IPS DF 6.9 (cell line): ENCODE results near the gene ZNF346.

Source experiments
- DNase-seq: peaks from one replicate; pipeline ENCODE4 v3.0.0-alpha.2; 2013; ENCODE audit warnings: low read depth, low spot score
- H3K27ac ChIP-seq: one replicate; pipeline ENCODE4 v1.5.1; 2013; ENCODE audit warnings: low read length, control low read depth
- H3K27me3 ChIP-seq: 2 replicates; pipeline ENCODE4 v1.6.1; 2013; ENCODE audit warnings: mild to moderate bottlenecking, low read length; ENCODE audit not compliant: control insufficient read depth, insufficient read depth
- H3K36me3 ChIP-seq: 2 replicates; pipeline ENCODE4 v1.6.1; 2013; ENCODE audit warnings: low read length; ENCODE audit not compliant: control insufficient read depth, insufficient read depth
- H3K4me1 ChIP-seq: 2 replicates; pipeline ENCODE4 v1.6.1; 2013; ENCODE audit warnings: low read length; ENCODE audit not compliant: control insufficient read depth, insufficient read depth
- H3K4me3 ChIP-seq: 2 replicates; pipeline ENCODE4 v1.5.1; 2013; ENCODE audit warnings: mild to moderate bottlenecking, low read length
- H3K9me3 ChIP-seq: 2 replicates; pipeline ENCODE4 v1.6.1; 2013; ENCODE audit warnings: low read length, inconsistent platforms; ENCODE audit not compliant: control insufficient read depth, insufficient read depth
- WGBS: extraction: QIAGEN DNeasy Blood & Tissue Kit; methylation state at CpG from one replicate; pipeline ENCODE4 v1.1.7; 2013; ENCODE audit warnings: mixed read lengths, missing lambda C conversion rate; ENCODE audit not compliant: insufficient read length, insufficient coverage; 5-methylcytosine and 5-hydroxymethylcytosine counted together

The ZNF346 gene

DNA sequence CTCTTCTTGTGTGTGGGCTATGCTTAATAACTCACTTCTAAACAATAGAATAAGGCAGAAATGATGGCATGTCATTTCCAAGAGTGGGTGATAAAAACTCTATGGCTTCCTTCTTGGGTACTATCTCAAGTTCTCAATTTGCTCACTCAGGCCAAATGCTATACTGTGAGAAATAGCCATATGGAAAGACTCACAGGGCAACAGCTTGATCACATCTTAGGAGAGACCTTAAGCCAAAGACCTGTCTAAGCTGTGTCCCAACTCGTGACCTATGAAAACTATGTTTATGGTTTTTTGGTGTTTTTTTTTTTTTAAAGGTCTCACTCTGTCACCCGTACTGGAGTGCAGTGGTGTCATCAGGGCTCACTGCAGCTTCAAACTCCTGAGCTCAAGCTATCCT lies 13.8 kb upstream of the ZNF346 start:
- H3K27me3 ChIP-seq = no peaks in the 10 kb centered on the region
- H3K36me3 ChIP-seq = no peaks in the 10 kb centered on the region; the same call in 1 of the 2 replicates
- H3K27ac ChIP-seq = no peak overlapping the region
- H3K9me3 ChIP-seq = no peaks in the 10 kb centered on the region
- DNase-seq = no peak
- H3K4me1 ChIP-seq = no peaks in the 10 kb centered on the region
- no CpG with 5 or more reads among the region's 2 CpGs for WGBS
- H3K4me3 ChIP-seq = no peak overlapping the region

DNA sequence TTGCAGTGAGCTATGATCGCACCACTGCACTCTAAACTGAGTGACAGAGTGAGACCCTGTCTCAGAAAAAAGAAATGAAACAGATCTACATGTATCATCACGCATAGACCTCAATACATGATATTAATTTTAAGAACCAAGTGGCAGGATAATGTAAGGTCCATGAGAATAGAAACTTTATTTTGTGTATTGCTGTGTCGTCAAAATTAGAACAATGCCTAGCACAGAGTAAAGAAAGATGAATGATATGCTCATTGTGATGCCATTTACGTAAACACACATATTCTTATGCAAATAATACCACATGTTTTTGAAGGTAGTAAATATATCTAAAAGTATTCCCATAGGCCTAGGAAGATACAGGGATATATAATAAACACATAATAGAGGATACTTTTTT lies 12.3 kb upstream of the ZNF346 start:
- Histone ChIP-seq H3K4me1 (no peaks in the 10 kb centered on the region), H3K4me3 (no peak overlapping the region), H3K36me3 (no peaks in the 10 kb centered on the region; the same call in 1 of the 2 replicates), H3K9me3 (no peaks in the 10 kb centered on the region), H3K27me3 (no peaks in the 10 kb centered on the region), H3K27ac (no peak overlapping the region)
- no CpG with 5 or more reads among the region's 4 CpGs for WGBS
- no peak for DNase-seq

DNA sequence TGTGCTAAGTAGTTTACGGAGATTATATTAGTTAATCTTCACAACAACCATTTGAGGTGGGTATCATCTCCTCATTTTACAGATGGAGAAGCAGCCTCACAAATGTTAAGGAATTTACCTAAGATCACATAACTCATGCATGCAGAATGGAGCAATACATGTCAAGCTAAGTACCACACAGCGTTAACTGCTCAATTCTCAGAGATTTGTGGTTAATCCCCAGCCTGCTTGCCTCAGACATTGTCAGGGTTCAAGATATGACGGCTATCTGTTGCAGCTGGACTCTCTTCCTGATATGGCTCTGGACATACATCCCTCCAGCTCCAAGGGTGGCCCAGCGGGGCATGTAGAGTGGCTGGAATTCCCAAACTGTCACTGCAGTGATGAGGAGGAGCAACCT lies 7.3 kb upstream of the ZNF346 start:
- Histone ChIP-seq H3K36me3 (no peaks in the 10 kb centered on the region), H3K4me1 (no peaks in the 10 kb centered on the region)
- WGBS = no CpG with 5 or more reads among the region's 4 CpGs

DNA sequence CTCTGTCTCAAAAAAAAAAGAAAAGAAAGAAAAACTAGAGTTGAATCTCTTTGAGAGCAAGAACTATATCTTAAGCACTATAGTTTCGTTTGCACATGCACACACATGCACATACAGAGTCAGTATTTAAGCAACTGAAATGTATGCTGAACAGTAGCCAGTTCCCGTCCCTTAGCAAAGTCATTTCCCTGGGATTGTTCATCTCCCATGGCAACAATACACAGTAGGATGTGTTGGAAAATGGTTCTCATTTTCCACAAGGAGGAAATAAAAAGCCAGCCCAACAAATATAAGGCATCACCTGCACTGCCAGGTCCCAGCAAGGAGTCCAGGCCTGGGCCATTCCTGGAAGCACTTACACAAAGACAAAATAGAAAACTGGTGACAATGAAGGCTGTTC lies 4.2 kb upstream of the ZNF346 start:
- WGBS = no CpG with 5 or more reads among the region's 2 CpGs
- DNase-seq = no peak

More for the DNA sequence above, 7.3 kb upstream of the ZNF346 start:
- H3K9me3 ChIP-seq = no peaks in the 10 kb centered on the region
- no peak overlapping the region for H3K27ac ChIP-seq
- H3K4me3 ChIP-seq = no peak overlapping the region
- DNase-seq = no peak
- H3K27me3 ChIP-seq = no peaks in the 10 kb centered on the region

DNA sequence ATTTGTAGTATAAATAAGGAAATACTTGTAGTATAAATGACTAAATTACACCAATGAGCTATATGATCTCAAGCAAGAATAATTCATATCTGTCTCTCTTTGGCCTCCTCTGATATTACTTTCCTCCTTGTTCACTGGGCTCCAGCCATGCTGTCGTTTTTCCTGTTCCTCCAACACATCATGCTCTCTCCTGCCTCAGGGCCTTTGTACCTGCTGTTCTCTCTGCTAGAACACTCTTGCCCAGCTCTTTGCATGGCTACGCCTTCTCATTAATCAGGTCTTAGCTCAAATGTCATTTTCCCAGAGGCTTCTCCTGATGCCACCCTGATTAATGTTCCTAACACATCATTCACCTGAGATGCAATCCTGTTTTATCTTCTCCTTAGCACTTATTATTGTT lies 2.5 kb upstream of the ZNF346 start:
- no peak for DNase-seq
- Histone ChIP-seq H3K27ac (no peak overlapping the region), H3K27me3 (no peaks in the 10 kb centered on the region), H3K4me3 (no peak overlapping the region), H3K36me3 (no peaks in the 10 kb centered on the region), H3K4me1 (no peaks in the 10 kb centered on the region), H3K9me3 (no peaks in the 10 kb centered on the region)
- no CpG with 5 or more reads among the region's 2 CpGs for WGBS

More for the DNA sequence above, 4.2 kb upstream of the ZNF346 start:
- no peaks in the 10 kb centered on the region for H3K9me3 ChIP-seq
- H3K4me1 ChIP-seq = no peaks in the 10 kb centered on the region
- H3K27me3 ChIP-seq = no peaks in the 10 kb centered on the region
- H3K36me3 ChIP-seq = no peaks in the 10 kb centered on the region
- H3K4me3 ChIP-seq = no peak overlapping the region
- H3K27ac ChIP-seq = no peak overlapping the region

DNA sequence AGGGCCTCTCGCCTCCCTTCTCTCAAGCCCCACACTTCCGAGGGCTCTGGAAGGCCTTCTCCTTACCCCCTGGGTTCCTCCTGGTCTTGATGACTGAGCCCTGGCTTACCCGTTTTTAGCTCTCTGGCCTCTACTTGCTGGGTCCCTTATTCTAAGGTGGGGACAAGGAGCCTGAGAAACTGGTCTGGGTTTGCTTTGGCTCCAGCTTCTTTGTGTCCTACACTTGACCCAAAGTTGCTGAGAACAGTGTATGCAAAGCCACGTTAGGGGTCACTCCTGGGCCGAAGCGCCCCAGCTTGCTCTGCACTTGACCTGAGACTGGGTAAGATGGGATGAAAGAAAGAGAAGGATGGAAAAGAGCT lies 788 bp downstream of the ZNF346 start:
- H3K9me3 ChIP-seq = no peaks in the 10 kb centered on the region
- DNase-seq = no peak
- H3K27ac ChIP-seq = no peak overlapping the region
- WGBS = no CpG with 5 or more reads among the region's 6 CpGs
- H3K4me1 ChIP-seq = no peaks in the 10 kb centered on the region
- H3K36me3 ChIP-seq = no peaks in the 10 kb centered on the region
- no peaks in the 10 kb centered on the region for H3K27me3 ChIP-seq
- peak overlapping the region; percentile 68 for H3K4me3 ChIP-seq

DNA sequence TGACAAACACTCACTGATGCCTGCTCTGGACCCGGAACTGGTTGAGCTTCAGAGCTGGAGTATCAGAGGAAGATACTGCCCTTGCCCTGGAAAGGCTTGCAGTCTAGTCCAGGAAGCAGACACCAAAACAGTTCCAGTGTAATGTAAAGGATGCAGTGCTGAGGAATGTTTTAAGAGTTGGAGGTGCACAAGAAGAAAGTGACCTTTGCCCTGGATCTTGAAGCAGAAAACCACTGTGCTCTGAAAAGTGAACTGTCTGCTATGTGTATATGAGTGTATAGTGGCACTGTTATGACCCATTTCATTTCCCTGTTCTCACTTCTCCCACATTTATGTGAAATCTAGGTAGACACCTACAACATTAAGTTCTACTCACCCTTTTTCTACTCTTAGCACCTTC lies 2.1 kb downstream of the ZNF346 start:
- H3K27me3 ChIP-seq = no peaks in the 10 kb centered on the region
- WGBS = no CpG with 5 or more reads among the region's 1 CpG

DNA sequence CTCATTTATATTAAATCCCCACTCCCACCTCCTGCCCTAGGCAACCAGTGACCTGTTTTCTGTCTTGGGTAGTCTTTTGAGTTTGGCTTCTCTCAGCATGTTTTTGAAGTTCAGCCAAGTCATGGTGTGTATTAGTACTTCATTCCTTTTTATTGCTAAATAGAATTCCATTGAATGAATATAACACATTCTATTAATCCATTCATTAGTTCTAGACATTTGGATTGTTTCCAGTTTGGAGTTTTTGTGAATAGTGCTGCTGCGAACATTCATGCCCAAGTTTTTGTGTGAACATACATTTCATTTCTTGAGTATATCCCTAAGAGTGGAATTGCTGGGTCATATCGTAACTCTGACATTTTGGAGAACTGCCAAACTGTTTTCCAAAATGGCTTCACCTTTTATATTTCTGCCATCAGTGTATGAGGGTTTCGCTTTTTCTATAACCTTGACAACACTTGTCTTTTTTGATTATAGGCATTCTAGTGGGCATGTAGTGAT lies 2.7 kb downstream of the ZNF346 start:
- DNase-seq = no peak
- WGBS = no CpG with 5 or more reads among the region's 3 CpGs
- 0 out of 2 replicates have a peak, but pooled peaks cover 2% of the 10 kb centered on the region for H3K36me3 ChIP-seq
- no peak overlapping the region for H3K4me3 ChIP-seq
- H3K9me3 ChIP-seq = no peaks in the 10 kb centered on the region
- H3K27ac ChIP-seq = no peak overlapping the region
- H3K4me1 ChIP-seq = no peaks in the 10 kb centered on the region
- no peaks in the 10 kb centered on the region for H3K27me3 ChIP-seq

More for the DNA sequence above, 2.1 kb downstream of the ZNF346 start:
- Histone ChIP-seq H3K4me1 (no peaks in the 10 kb centered on the region), H3K4me3 (no peak overlapping the region), H3K36me3 (no peaks in the 10 kb centered on the region), H3K27ac (no peak overlapping the region), H3K9me3 (no peaks in the 10 kb centered on the region)
- no peak for DNase-seq

DNA sequence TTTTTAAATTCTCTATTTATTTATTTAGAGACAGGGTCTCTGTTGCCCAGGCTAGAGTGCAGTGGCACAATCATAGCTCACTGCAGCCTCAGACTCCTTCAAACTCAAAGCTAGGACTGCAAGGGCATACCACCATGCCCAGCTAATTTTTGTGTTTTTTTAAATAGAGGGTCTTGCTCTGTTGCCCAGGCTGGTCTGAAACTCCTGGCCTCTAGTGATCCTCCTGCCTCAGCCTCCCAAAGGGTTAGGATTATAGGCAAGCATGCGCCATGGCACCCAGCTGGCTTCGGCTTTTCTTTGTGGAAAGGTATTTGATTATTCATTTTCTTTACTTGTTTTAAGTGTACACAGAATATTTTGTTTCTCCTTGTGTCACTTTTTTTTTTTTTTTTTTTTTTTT lies 5.2 kb downstream of the ZNF346 start:
- Histone ChIP-seq H3K4me3 (no peak overlapping the region), H3K9me3 (no peaks in the 10 kb centered on the region), H3K27ac (no peak overlapping the region), H3K36me3 (0 out of 2 replicates have a peak, but pooled peaks cover 2% of the 10 kb centered on the region), H3K27me3 (no peaks in the 10 kb centered on the region), H3K4me1 (no peaks in the 10 kb centered on the region)
- WGBS = no CpG with 5 or more reads among the region's 2 CpGs
- no peak for DNase-seq

DNA sequence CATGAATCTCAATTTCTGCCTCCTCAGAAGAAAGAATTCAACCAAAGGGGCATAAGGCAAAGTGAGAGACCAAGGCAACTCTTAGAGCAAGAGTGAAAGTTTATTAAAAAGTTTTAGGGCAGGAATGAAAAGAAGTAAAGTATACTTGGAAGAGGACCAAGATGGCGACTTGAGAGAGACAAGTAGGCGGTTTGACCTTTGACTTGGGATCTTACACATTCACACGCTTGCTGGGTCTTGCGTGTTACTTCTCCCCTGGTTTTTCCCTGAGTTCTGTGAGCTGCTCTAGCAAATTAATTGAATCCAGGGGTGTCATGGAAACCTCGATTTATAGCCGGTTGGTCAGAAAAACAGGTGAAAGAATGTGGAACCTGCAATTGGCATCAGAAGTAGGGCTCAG lies 7.0 kb downstream of the ZNF346 start:
- H3K27ac ChIP-seq = no peak overlapping the region
- no CpG with 5 or more reads among the region's 6 CpGs for WGBS
- H3K9me3 ChIP-seq = no peaks in the 10 kb centered on the region
- H3K4me1 ChIP-seq = no peaks in the 10 kb centered on the region
- 0 out of 2 replicates have a peak, but pooled peaks cover 2% of the 10 kb centered on the region for H3K36me3 ChIP-seq
- no peak overlapping the region for H3K4me3 ChIP-seq
- no peaks in the 10 kb centered on the region for H3K27me3 ChIP-seq
- no peak for DNase-seq

DNA sequence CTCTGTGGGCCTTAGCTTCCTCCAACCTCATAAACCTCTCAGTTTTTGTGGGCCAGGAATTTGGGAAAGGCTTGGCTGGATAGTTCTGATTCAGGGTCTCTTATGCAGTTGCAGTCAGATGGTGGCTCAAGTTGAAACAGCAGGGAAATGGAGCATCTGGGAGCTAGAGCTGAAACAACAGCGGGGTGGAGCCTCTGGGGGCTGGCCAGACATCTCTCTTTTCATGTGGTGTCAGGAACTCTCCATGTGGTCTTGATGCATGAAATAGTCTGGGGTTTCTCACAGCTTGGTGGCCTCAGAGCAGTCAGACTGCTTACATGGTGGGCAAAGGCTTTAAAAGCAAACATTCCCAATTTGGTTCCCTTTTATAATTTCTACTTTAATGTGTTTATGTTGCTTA lies 13.5 kb downstream of the ZNF346 start:
- WGBS = no CpG with 5 or more reads among the region's 1 CpG
- Histone ChIP-seq H3K27me3 (no peaks in the 10 kb centered on the region), H3K27ac (no peak overlapping the region), H3K9me3 (no peaks in the 10 kb centered on the region), H3K36me3 (no peaks in the 10 kb centered on the region), H3K4me3 (no peak overlapping the region), H3K4me1 (no peaks in the 10 kb centered on the region)
- no peak for DNase-seq
